Uterus (tissue), 2 donors: ENCODE data around the gene DNAJC19.
"Not testable (repeated sequence)": the region's sequence is repeated elsewhere in the genome, so short reads cannot be mapped to it uniquely, and the experiment has no call there.

Experiments
- CTCF ChIP-seq, 4 experiments: fragments of 200-600 bp in 2 of 4; fragments of 450-650 bp in 2 of 4; sonication (generic) in 2 of 4; IDR thresholded peaks; one replicate each; pipeline ENCODE4 v1.5.1; 2016 to 2019; ENCODE audit warnings: antibody characterized with exemption in 4 of 4, mild to moderate bottlenecking in 2 of 4, moderate library complexity in 1 of 4
- POLR2A ChIP-seq, 2 donors: fragments of 450-650 bp; IDR thresholded peaks; one replicate each; pipeline ENCODE4 v1.6.1; 2016; ENCODE audit warnings: antibody characterized with exemption in 2 of 2, mild to moderate bottlenecking in 1 of 2, moderate library complexity in 1 of 2

- TF ChIP-seq CTCF, POLR2A (IDR thresholded peaks at IDR 0.05): not testable (repeated sequence)
Measured at GRCh38 chr3:181003469-181003868, 13.9 kb upstream of the DNAJC19 start.
